WTC11 (cell line): Measurements from ENCODE around the gene EXOC4. TPM values are rescaled to one million over a fixed set of nuclear protein-coding genes. Genes with fewer than 3 reads are reported as not detected.

ENCODE experiments used
- ATAC-seq: fragments of 200-7000 bp; cut with Tn5 transposase; 2 replicates; pipeline ENCODE4 v1.10.0; 2021; ENCODE audit warnings: mild to moderate bottlenecking, moderate library complexity
- CTCF ChIA-PET: fragments of 300-600 bp; sonication (Branson Sonifier 250); formaldehyde crosslinking; loops from one replicate; lab custom pipeline; 2021; ENCODE audit warnings: antibody characterized with exemption; lab: Charles Lee
- POLR2A ChIA-PET: fragments of 350-600 bp; sonication (Branson Sonifier 250); formaldehyde crosslinking; loops from one replicate; lab custom pipeline; 2021; ENCODE audit warnings: antibody characterized with exemption; lab: Charles Lee
- DNase-seq: peaks from one replicate; pipeline ENCODE4 v3.0.0; 2021; ENCODE audit warnings: low spot score
- H3K27ac Mint-ChIP-seq: 2 replicates; pipeline ENCODE4 v1.8.0; 2021; ENCODE audit warnings: mixed read lengths
- H3K27me3 Mint-ChIP-seq: 2 replicates; pipeline ENCODE4 v1.8.0; 2021; ENCODE audit warnings: low read depth, mild to moderate bottlenecking, moderate library complexity, mixed read lengths
- H3K36me3 Mint-ChIP-seq: 2 replicates; pipeline ENCODE4 v1.8.0; 2021; ENCODE audit warnings: mixed read lengths
- H3K4me1 Mint-ChIP-seq: 2 replicates; pipeline ENCODE4 v1.8.0; 2022; ENCODE audit warnings: mixed read lengths
- H3K4me3 Mint-ChIP-seq: 2 replicates; pipeline ENCODE4 v1.8.0; 2021; ENCODE audit warnings: mild to moderate bottlenecking, moderate library complexity, mixed read lengths
- H3K9me3 Mint-ChIP-seq: 2 replicates; pipeline ENCODE4 v1.8.0; 2021; ENCODE audit warnings: mixed read lengths
- AR ChIP-seq: fragments of 250-450 bp; sonication (Bioruptor Pico); IDR thresholded peaks from 2 replicates; pipeline ENCODE4 v1.9.0; 2021; ENCODE audit warnings: mild to moderate bottlenecking
- ARID4B ChIP-seq: sonication (generic); formaldehyde crosslinking; IDR thresholded peaks from 2 replicates; pipeline ENCODE4 v1.8.0; 2023; ENCODE audit warnings: missing genetic modification reagents, mild to moderate bottlenecking, borderline replicate concordance
- ATF2 ChIP-seq: sonication (generic); formaldehyde crosslinking; IDR thresholded peaks from 2 replicates; pipeline ENCODE4 v1.8.1; 2022; ENCODE audit warnings: low read depth, missing genetic modification reagents, borderline replicate concordance
- CREM ChIP-seq: sonication (generic); formaldehyde crosslinking; IDR thresholded peaks from 2 replicates; pipeline ENCODE4 v1.8.1; 2022; ENCODE audit warnings: mild to moderate bottlenecking, missing genetic modification reagents, moderate library complexity
- CTCF ChIP-seq: fragments of 200-600 bp; IDR thresholded peaks from 2 replicates; pipeline ENCODE4 v1.8.0; 2022; ENCODE audit warnings: antibody characterized with exemption
- E2F1 ChIP-seq: sonication (generic); formaldehyde crosslinking; IDR thresholded peaks from 2 replicates; pipeline ENCODE4 v1.8.0; 2022; ENCODE audit warnings: mild to moderate bottlenecking, missing genetic modification reagents
- E2F4 ChIP-seq: sonication (generic); formaldehyde crosslinking; IDR thresholded peaks from 2 replicates; pipeline ENCODE4 v1.8.1; 2022; ENCODE audit warnings: low read depth, mild to moderate bottlenecking, moderate library complexity, missing genetic modification reagents, borderline replicate concordance
- EMX1 ChIP-seq: fragments of 250-450 bp; sonication (Bioruptor Pico); IDR thresholded peaks from 2 replicates; pipeline ENCODE4 v1.8.0; 2021; ENCODE audit warnings: mild to moderate bottlenecking
- ETV6 ChIP-seq: sonication (generic); formaldehyde crosslinking; IDR thresholded peaks from 2 replicates; pipeline ENCODE4 v1.8.1; 2022; ENCODE audit warnings: mild to moderate bottlenecking, missing genetic modification reagents
- IRF1 ChIP-seq: sonication (generic); formaldehyde crosslinking; IDR thresholded peaks from 2 replicates; pipeline ENCODE4 v1.8.0; 2023; ENCODE audit warnings: missing genetic modification reagents
- KAT7 ChIP-seq: sonication (generic); formaldehyde crosslinking; IDR thresholded peaks from 2 replicates; pipeline ENCODE4 v1.8.1; 2023; ENCODE audit warnings: missing genetic modification reagents, mild to moderate bottlenecking, borderline replicate concordance
- MAX ChIP-seq: sonication (generic); formaldehyde crosslinking; IDR thresholded peaks from 2 replicates; pipeline ENCODE4 v1.8.0; 2022; ENCODE audit warnings: mild to moderate bottlenecking, missing genetic modification reagents
- MXD4 ChIP-seq: fragments of 250-450 bp; sonication (Bioruptor Pico); IDR thresholded peaks from 2 replicates; pipeline ENCODE4 v1.8.0; 2021; ENCODE audit warnings: mild to moderate bottlenecking, moderate library complexity, borderline replicate concordance
- NFYB ChIP-seq: sonication (generic); formaldehyde crosslinking; conservative IDR thresholded peaks from 2 replicates; pipeline ENCODE4 v1.8.0; 2022; ENCODE audit warnings: low read depth, missing genetic modification reagents
- NR1H2 ChIP-seq: sonication (generic); formaldehyde crosslinking; IDR thresholded peaks from 2 replicates; pipeline ENCODE4 v1.9.0; 2021; ENCODE audit warnings: mild to moderate bottlenecking, moderate library complexity, missing genetic modification reagents
- OVOL2 ChIP-seq: fragments of 250-450 bp; sonication (Bioruptor Pico); IDR thresholded peaks from 2 replicates; pipeline ENCODE4 v1.9.0; 2021; ENCODE audit warnings: mild to moderate bottlenecking, borderline replicate concordance
- SMAD4 ChIP-seq: sonication (generic); formaldehyde crosslinking; IDR thresholded peaks from 2 replicates; pipeline ENCODE4 v1.8.0; 2022; ENCODE audit warnings: mild to moderate bottlenecking, missing genetic modification reagents
- SP1 ChIP-seq: sonication (generic); formaldehyde crosslinking; conservative IDR thresholded peaks from 2 replicates; pipeline ENCODE4 v1.8.1; 2022; ENCODE audit warnings: missing genetic modification reagents
- ZNF138 ChIP-seq: sonication (generic); formaldehyde crosslinking; conservative IDR thresholded peaks from 2 replicates; pipeline ENCODE4 v1.8.1; 2022; ENCODE audit warnings: mild to moderate bottlenecking, moderate library complexity, missing genetic modification reagents
- ZNF232 ChIP-seq: sonication (generic); formaldehyde crosslinking; IDR thresholded peaks from 2 replicates; pipeline ENCODE4 v1.8.0; 2022; ENCODE audit warnings: mild to moderate bottlenecking, missing genetic modification reagents
- ZNF263 ChIP-seq: sonication (generic); formaldehyde crosslinking; IDR thresholded peaks from 2 replicates; pipeline ENCODE4 v1.8.1; 2022; ENCODE audit warnings: low read depth, mild to moderate bottlenecking, moderate library complexity, missing genetic modification reagents
- ZNF416 ChIP-seq: fragments of 250-450 bp; sonication (Bioruptor Pico); IDR thresholded peaks from 2 replicates; pipeline ENCODE4 v1.9.0; 2021; ENCODE audit warnings: mild to moderate bottlenecking, inconsistent platforms
- total RNA-seq: library from RNA; stranded (reverse); gene quantifications from 3 replicates; pipeline ENCODE4 v1.2.3, GENCODE V29; 2021

The EXOC4 gene
- total RNA-seq, 1 experiment from 2014 or later, result 62.0 TPM

- TF ChIP-seq NFYB, result no peak
- TF ChIP-seq, all 79 proteins: peak for 0
Measured at GRCh38 chr7:133871757-133872156, 618.9 kb downstream of the EXOC4 start (continued).

- no peak for DNase-seq
- H3K4me1 Mint-ChIP-seq, result peaks cover 16% of the 10 kb centered on the region
- POLR2A ChIA-PET, result no interaction called here
- TF ChIP-seq AR (no peak), KAT7 (CRISPR knock-in tag) (no peak), OVOL2 (CRISPR knock-in tag) (no peak), NFYB (no peak), MAX (CRISPR knock-in tag) (no peak), E2F1 (no peak), ETV6 (no peak), MXD4 (CRISPR knock-in tag) (no peak), ZNF138 (CRISPR knock-in tag) (no peak), SMAD4 (CRISPR knock-in tag) (no peak), ZNF416 (no peak), ATF2 (CRISPR knock-in tag) (no peak), ZNF263 (no peak), NR1H2 (no peak), ZNF232 (CRISPR knock-in tag) (no peak), EMX1 (no peak)
- TF ChIP-seq, all 79 proteins: peak for 0
- no peak for ATAC-seq
- CTCF ChIA-PET, result no interaction called here
- Mint-ChIP-seq H3K4me3 (no peak overlapping the region), H3K36me3 (no peaks in the 10 kb centered on the region), H3K9me3 (no peaks in the 10 kb centered on the region), H3K27ac (no peak overlapping the region), H3K27me3 (no peaks in the 10 kb centered on the region)
Measured at GRCh38 chr7:133873187-133873586, 620.3 kb downstream of the EXOC4 start.

- H3K27me3 Mint-ChIP-seq, result no peaks in the 10 kb centered on the region
- H3K9me3 Mint-ChIP-seq, result no peaks in the 10 kb centered on the region
- ATAC-seq (no peak), DNase-seq (no peak)
- H3K36me3 Mint-ChIP-seq, result no peaks in the 10 kb centered on the region
- no peak overlapping the region for H3K4me3 Mint-ChIP-seq
- CTCF ChIA-PET, result no interaction called here
- POLR2A ChIA-PET, result no interaction called here
- no peak overlapping the region for H3K27ac Mint-ChIP-seq
- peaks cover 15% of the 10 kb centered on the region for H3K4me1 Mint-ChIP-seq
- TF ChIP-seq OVOL2 (CRISPR knock-in tag), result no peak
- TF ChIP-seq ARID4B (CRISPR knock-in tag), result no peak
- TF ChIP-seq MXD4 (CRISPR knock-in tag), result no peak
- no peak for TF ChIP-seq CREM (CRISPR knock-in tag)
- TF ChIP-seq E2F4 (CRISPR knock-in tag), result no peak
- TF ChIP-seq IRF1 (CRISPR knock-in tag), result no peak
- no peak for TF ChIP-seq SP1 (CRISPR knock-in tag)
- no peak for TF ChIP-seq CTCF
Measured at GRCh38 chr7:133873631-133874030, 620.8 kb downstream of the EXOC4 start.
